HG03558 (cell line): Measurements from ENCODE around the gene ZNF91.
"Not testable (repeated sequence)": the region's sequence is repeated elsewhere in the genome, so short reads cannot be mapped to it uniquely, and the experiment has no call there.

Source experiments
- ATAC-seq: cut with Tn5 transposase; IDR thresholded peaks from one replicate; pipeline ENCODE4 v1.9.1; 2021; ENCODE audit warnings: moderate number of reproducible peaks; ENCODE audit not compliant: unreplicated experiment; ENCODE audit errors: extremely low read depth

Gene ZNF91

DNA sequence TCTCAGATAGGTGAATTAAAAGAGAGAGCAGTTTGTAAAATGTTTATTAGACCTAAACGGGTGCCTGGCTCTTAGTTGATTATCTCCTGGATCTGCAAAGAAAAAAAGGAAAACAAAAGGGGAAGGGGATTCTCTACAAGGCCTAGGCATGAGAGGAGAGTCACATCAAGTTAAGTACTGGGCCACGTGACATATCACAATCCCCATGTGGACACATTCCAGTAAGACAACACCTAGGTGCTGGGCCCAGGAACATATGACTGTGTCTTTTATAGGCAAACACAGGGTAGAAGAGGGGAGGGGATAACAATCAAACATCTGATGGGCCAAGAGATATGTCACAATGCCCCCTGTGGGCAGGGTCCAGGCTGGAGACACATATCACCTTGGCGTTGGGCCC is 4.2 kb upstream of the ZNF91 start:
- no peak for ATAC-seq

DNA sequence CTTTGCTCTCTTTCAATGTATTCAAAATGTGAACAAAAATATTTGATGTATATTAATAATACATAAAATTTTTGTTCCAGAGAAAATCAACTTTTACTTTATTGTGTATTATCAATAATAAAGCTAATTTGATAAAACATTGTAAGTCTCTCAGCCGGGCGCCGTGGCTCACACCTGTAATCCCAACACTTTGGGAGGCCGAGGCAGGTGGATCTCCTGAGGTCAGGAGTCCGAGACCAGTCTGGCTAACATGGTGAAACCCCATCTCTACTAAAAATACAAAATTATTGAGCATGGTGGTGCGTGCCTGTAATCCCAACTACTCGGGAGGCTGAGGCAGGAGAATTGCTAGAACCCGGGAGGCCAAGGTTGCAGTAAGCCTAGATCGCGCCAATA is 449 bp upstream of the ZNF91 start:
- ATAC-seq, result not testable (repeated sequence)

DNA sequence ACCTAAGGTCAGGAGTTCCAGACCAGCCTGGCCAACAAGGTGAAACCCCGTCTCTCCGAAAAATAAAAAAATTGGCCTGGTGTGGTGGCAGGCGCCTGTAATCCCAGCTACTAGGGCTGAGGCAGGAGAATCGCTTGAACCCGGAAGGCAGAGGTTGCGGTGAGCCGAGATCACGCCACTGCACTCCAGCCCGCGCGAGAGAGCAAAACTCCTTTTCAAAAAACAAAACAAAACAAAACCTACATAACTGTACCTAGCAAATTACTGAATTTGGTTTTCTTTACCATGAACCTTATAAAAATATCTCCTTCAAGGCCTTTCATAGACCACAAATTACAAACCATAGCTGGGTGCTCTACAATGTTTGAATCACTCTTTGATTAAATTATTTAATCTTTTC is 760 bp downstream of the ZNF91 start:
- no peak for ATAC-seq

DNA sequence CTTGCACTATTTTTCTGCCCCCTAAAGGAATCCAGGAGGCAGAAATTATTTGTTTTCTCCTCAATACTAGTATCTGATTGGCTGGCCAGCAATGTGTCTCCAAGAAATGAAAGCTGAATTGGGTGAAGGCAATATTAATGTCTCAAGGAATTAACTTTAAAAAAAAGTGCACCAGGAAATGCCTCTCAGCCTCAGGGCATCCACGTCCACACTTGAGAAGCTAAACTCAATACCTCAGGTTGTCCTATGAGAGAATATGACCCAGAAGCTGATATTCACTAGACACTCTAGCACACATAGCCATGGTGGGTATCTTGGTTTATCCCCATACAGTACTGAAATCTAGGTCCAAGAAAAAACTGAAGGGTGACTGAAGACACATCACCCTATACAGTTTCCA is 2.1 kb downstream of the ZNF91 start:
- ATAC-seq, result no peak

DNA sequence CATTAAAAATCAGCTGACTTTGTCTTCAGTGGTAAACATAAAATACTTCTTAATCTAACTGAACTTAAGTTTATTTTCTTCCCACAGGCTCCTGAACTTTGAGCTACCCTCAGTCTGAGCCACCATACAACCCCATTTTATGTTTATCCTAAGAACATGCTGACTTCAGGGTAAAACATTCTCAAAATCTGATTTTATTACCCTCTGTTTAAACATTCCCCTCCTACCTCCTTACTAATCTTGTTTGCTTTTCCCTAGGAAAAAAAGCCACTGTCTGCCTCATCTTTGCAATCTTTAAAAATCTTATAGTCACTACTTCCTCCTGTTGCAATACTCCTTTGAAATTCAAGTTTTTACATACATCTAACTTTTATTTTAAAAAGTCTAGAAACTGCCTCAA is 4.0 kb downstream of the ZNF91 start:
- no peak for ATAC-seq

DNA sequence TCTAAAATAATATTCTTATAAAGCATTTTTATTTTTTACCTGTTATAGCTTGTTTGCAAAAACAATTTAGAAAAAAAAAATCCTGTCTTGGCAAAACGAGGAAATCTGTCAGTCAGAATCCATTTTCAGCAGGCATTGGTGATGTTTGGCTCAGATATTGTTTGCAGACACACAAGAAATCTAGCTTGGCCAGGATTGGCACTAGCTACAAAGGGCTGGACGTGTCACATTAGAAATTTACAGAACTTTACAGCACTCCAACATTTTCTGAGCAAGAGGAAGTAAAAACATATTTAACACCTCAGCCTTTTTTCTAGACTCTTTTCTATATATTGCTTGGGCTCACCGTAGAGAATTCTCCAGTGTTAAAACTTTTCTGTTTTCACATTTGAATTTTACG is 9.9 kb downstream of the ZNF91 start:
- ATAC-seq, result no peak

DNA sequence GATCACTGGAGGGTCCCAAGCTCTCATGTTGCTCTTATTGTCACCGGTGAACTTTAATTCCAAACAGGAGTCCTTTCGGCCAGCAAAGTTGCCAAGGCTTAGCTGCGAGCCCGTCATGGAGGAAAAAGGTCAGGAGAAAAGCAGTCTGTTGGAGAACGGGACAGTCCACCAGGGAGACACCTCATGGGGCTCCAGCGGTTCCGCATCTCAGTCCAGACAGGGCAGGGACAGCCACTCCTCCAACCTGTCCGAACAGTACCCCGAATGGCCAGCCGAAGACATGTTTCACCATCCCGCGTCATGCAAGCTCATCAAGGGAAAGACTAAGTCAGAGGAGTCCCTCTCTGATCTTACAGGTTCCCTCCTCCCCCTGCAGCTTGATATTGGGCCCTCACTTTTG is 10.4 kb downstream of the ZNF91 start:
- no peak for ATAC-seq

DNA sequence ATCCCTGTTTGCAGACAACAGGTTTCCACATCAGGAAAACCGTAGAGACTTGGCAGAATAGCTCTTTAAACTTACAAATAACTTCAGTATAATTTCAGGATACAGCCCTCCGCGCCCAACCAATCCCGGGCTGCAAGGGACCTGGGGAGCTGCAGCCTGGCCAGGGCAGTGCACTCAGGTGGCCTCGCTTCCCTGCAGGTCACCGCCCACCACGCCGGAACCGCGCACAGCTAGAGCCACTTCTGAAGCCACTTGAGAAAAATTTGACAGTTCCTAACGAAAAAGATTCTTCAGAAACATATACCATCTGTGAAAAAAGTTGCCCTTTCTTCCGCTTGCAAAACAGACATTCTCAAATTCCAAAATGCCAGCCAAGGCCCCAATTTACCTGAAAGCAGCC is 11.1 kb downstream of the ZNF91 start:
- ATAC-seq, result no peak

DNA sequence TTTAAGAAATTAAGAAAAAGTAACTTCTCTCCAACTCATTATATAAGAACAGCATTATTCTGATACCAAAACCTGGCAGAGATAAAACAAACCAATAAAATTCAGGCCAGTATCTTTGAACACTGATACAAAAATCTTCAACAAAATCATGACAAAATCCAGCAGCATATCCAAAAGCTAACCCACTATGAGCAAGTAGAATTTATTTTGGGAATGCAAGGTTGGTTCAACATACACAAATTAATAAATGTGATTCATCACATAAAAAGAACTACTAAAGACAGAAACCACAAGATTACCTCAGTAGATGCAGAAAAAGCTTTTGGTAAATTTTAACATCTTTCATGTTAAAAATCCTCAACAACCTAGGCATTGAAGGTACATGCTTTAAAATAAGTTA is 12.3 kb downstream of the ZNF91 start:
- ATAC-seq, result no peak

DNA sequence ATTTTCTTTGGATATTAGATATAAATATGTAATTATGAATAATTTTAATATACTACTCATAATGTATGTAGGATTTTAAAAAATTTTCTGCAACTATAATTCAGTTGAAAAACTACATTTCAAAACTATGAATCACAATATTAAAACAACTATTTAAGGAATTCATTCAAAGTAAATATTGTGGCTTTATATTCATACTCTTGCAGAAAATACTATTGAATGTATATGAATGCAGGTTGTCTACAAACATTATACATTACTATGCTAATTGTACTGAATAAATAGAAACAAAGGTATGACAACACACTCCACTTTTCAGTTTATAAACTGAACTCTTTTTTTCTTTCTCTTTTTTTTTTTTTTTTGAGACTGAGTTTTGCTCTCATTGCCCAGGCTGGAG is 14.2 kb downstream of the ZNF91 start:
- ATAC-seq, result no peak

DNA sequence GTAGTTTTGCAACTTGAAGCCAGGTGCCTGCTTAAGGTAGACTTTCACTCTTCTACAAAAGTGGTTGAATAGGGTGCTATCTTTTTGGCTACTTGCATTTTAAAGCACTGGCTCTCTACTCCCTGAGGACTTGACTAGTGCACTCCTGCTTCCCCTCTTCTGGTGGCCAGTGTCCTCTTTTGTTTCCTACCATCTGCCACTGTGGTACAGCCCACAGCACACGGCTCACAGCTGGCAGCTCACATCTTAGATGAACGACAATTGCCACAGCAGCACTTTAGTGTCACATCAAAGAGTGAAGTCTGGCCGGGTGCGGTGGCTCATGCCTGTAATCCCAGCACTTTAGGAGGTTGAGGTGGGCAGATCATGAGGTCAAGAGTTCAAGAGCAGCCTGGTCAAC is 15.6 kb downstream of the ZNF91 start:
- ATAC-seq, result not testable (repeated sequence)

DNA sequence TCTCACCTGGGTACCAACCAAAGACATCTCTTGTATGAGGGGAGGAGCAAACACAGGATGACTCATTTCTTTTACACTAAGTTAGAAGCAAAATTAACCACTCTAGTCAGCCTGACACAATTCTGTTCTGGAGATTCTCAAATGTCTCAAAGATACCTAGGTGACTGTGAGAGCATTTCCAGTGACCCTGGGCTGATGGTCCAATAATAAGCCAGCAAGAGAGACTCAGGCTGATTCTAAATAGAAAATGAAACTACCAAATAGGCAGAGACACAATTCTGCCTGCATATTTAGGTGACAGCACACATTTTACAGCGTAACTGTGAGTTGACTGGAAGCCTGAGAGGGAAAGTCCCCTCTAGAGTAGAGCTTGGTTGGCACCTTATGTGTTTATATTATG is 16.3 kb downstream of the ZNF91 start:
- no peak for ATAC-seq

DNA sequence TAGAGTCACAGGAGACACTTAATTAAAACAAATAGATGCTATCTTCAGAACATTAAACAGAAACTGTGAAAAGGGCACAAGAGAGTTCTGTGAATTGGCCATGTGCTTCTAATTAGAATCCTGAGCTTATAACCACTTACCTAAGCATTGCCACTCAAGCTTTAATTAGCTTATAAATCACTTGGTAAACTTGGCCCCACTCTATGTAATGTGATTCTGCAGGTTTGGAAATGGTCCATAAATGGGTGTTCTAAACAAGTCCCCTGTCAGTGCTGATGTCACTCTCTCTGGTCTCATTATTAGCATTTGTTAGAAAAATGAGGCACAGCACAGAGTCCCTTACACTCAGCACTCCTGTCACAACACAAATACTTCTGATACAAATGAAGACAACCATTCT is 18.0 kb downstream of the ZNF91 start:
- ATAC-seq, result no peak

DNA sequence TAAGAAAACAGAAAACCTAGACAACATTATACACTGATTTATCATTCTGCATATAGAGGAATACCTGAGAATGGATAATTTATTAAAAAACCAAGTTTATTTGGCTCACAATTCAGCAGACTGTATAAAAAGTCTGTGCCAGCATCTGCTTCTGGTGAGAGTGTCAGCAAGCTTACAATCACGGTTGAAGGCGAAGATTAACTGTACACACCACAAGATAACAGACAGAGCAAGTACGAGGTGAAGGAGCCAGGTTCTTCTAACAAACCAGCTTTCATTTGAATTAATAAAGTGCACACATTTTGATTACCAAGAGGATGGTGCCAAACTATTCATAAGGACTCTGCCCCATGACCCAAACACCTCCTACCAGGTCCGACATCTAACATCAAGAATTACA is 28.8 kb downstream of the ZNF91 start:
- ATAC-seq, result no peak

DNA sequence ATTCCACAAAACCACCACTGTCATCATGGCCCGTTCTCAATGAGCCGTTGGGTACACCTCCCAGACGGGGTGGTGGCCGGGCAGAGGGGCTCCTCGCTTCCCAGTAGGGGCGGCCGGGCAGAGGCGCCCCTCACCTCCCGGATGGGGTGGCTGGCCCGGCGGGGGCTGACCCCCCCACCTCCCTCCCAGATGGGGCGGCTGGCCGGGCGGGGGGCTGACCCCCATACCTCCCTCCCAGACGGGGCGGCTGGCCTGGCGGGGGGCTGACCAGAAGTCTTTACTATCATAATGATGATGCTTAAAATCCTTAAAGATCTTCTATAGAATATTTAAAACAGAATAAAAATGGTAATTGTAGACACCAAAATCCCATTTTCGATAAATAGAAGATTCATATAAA is 29.2 kb downstream of the ZNF91 start:
- ATAC-seq, result not testable (repeated sequence)

DNA sequence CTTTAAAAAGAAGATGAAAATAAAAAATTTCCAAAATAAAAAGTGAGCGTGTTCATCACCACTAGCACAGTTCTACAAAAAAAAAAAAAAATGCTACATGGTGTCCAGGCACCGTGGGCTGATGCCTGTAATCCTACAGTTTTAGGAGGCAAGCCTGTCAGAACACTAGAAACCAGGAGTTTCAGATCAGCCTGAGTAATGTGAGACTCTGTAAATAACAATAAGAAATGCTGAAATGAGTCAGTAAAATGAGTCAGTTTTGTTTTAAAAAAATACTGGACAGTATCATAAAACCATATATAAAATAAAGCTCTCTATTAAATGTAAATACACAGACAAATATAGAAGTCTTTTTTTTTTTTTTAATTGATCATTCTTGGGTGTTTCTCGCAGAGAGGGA is 30.0 kb downstream of the ZNF91 start:
- ATAC-seq, result no peak

DNA sequence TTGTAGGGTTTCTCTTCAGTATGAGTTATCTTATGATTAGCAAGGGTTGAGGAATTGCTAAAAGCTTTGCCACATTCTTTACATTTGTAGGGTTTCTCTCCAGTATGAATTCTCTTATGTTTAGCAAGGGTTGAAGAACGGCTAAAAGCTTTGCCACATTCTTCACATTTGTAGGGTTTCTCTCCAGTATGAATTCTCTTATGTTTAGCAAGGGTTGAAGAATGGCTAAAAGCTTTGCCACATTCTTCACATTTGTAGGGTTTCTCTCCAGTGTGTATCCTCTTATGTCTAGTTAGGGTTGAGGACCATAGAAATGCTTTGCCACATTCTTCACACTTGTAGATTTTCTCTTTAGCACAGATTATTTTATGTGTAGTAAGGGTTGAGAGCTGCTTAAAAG is 33.4 kb downstream of the ZNF91 start:
- not testable (repeated sequence) for ATAC-seq

DNA sequence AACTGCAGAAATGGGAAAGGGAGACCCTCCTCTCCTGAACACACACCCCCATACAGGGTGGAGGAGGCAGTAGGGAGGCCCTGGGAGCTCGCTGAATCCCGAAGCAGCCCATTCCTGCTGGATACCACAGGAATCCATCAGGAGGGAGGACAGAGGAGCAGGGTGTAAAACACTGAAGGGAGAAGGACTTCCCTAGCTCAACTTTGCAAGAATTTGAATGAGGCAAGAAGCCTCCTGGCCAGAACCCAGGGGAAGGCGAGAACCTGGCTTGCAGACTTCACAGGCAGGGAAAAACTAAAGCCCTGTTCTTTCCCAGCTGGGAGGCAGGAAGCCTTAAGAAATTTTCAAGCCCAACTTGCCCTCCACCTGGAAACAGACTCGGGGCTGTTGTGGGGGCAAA is 43.5 kb downstream of the ZNF91 start:
- ATAC-seq, result no peak

DNA sequence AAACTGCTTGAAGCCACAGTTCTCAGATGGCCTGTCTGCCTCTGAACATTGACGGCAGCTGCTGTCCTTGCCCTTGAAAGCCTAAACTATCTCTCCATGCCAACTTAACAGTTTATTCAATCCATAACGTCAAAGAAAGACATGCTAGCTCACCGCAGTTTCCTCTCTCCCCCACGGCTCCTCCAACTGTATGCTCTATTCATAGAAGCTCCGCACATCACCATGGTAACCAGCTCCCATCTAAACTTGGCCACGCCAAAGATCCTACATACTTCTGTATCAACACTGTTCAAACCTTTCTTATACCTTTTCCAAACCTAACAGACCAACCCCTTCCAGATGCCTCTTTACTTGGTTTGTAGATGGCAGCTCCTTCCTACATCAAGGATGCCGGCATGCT is 48.6 kb downstream of the ZNF91 start:
- no peak for ATAC-seq

DNA sequence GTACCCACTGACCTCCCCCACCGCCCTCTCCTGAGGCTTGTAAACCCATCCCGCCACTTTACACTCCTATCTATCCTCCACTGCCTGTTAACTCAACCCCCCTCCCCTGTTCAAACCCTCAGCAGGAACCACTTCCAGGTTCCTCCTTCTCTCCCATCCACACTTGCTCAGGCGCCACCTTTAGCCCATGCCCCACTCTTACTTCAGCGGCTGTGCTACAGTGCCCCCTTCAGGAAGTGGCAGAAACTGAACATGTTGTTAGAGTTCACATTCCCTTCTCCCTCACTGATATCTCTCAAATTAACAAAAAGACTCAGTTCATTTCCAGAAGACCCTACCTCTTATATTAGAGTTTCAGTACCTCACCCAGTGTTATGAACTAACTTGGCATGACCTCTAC is 49.4 kb downstream of the ZNF91 start:
- ATAC-seq, result no peak

DNA sequence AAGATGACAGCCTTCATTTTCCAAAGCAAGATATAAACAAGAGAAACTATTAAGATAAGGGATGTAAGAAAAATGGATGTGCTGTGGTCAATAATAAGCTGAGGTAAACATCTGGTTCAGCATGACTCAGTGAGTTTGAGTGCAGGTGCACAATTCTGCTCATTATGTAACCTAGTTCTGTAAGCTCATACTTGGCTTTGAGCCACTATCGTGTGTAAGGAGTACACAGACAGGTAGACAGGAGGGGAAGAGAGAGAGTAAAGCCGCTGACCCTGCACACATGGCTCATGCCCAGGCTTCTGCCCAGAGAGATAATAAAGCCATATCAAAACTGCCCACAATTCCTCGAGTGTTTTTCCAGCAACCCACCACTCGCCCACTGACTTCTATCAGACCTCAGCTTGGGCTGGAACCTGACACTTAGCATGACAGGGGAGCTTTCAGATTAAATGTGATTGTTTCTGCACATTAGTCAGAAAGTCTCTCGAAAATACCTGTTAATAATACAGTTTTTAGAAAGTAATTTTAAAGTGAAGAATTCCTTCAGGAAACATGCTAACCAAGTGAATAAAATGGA is 51.7 kb downstream of the ZNF91 start:
- no peak for ATAC-seq

DNA sequence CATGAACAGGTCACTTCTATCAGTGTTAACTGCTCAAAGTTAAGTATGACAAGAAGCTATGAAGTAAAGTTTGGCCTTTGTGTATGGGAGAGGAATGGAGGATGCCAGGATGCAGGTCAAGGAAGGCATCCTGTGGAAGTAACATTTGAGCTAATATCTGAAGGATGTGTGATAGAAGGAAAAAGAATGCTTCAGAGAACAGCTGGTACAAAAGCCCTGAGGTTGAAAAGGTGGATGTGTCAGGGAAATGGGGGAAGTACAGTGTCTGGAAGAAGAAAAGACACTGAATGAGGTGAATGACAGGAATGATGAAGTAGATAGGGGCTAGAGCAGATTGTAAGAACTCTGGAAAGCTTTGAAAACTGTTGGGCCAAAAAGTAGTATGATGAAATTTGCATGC is 67.1 kb downstream of the ZNF91 start:
- no peak for ATAC-seq

DNA sequence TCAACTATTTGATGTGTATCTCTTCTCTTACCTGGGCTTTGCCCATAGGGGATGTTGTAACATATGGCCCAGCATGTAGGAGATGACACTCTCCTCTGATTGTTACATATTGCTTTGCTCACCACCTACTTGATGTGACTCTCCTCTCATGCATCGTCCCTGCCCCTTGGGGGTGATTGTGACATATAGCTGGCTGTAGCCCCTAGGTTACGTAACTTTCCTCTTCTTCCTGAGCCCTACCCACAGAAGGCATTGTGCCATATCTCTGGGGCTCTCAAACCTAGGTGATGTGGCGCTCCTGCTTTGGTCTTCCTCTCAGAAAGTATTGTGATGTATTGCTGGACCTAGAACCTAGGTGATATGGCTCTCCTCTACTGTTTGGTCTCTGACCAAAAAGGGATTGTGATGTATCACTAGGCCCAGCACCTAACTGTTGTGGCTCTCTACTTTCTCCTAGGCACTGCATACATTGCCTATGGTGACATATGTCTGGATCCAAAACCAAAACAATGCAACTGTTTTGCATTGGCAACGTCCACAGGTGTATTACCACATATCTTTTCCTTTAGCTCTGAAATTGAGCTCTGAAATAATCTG is 73.2 kb downstream of the ZNF91 start:
- ATAC-seq, result no peak
